ENCODE results near the gene FRYL.
"Not testable (repeated sequence)": the region's sequence is repeated elsewhere in the genome, so short reads cannot be mapped to it uniquely, and the experiment has no call there.

The FRYL gene

GRCh38 chr4:48481581-48481980 lies 298.5 kb downstream of the FRYL start:
- no peak for DNase-seq

GRCh38 chr4:48478273-48478672 lies 301.8 kb downstream of the FRYL start:
- no peak for DNase-seq

DNA sequence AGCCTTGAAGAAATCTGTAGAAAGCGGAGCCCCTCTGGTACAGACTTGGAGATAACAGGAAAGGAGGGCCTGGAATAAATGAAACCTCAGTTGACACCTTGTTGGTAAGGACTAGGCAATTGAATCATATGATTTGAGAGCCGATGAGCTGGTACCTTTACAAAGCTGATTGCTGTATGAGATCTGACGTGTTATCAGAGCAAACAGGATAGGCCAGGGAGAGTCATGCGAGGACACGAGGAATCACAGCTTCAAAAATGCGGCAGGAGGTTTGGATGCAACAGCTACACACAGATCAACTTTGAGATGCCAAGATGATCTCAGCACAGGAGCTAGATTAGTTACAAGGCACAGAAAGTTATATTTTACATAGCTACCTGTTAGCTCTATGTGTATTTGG lies 304.3 kb downstream of the FRYL start:
- no peak for DNase-seq

DNA sequence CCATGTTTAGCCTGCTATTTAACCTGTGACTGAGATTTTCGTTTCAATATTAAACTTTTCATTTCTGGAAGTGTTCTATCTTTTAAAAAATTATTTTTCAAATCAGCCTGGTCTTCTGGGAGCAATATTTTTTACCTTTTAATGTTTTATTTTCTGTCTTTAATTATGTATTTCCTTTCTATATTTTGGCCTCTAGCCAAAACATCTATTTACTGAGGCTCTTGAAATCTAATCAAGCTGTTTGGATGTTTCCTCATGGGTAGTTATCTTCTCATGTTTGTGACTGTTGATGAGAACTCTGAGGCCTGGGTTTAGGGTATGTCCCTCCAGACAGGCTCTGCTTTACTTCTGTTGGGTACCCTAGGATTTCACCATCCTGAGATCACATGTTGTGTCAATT lies 307.3 kb downstream of the FRYL start:
- DNase-seq = no peak

DNA sequence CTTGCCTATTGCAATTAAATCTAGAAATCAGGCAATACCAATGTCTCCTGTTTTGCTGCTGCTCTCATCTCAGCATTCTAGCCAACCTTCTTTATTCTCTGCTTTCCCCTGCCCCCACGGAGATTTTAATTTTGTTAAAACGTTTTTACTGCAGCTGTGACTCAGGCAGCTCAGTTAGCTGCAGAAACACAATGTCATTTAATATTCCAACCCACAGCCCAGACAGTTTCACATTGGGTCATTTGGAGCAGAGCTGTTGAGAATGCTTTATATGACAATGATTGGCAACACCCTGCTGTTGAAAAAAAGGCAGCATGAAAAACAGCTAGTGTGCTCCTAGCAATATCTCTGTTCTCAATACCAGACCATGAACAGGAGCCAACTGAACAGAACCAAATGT lies 309.5 kb downstream of the FRYL start:
- no peak for DNase-seq

DNA sequence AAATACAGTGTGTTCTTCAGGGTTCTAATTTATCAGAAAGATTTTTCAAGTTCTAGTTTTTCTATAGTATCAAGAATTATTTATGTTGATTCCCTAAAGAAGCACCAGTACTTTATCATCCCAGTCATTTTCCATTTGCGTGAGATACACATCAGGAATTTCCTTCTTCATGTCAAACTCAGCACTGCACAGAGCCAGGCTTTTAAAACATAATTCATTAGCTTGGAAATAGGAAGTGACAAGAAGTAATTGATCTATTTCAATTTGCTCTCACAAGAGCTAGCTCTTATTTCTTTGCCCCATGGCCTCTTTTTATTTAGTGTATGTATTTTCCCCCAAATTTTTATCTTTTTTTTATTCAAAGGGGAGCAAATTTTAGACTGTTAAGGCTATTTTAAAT lies 309.9 kb downstream of the FRYL start:
- no peak for DNase-seq

GRCh38 chr4:48467891-48468290 lies 312.2 kb downstream of the FRYL start:
- DNase-seq = no peak

DNA sequence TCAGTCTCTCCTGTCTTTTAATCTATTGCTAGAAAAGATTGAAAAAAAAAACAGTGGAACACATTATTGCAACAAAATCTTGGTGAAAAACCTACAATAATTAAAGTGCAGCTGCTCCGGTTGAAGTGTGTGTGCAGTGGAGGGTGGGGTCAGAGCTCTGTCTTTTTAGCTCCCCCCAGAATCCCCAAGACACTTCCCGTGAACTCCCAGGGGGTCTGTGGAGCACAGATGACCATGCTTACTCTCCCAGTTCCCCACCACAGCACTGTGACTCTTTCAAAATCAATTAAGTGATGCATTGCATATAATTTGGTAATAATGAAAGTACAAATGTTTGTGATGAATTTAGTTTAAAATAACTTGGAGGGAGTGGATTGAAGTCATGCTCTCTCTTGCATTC lies 312.6 kb downstream of the FRYL start:
- DNase-seq = no peak

DNA sequence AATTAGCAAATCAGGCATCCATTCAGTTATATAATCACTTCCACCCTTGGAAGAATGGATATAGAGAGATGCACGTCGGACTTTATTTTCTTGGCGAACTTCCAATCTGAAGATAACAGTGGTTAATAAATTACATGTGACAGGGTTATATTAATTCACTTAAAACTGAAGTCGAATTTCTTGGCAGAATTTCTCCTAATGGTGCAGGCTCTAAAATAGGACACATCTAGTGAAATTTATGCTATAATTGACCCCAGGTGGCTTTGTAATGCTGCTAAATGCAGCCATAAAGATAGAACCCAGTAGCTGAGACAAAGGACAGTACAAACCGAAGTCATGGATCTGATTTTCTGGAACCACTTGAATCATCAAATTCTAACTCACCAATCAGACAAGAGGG lies 317.7 kb downstream of the FRYL start:
- DNase-seq = no peak

- no peak for DNase-seq
These were observed 319.1 kb downstream of the FRYL start for GRCh38 chr4:48461000-48461399.

DNA sequence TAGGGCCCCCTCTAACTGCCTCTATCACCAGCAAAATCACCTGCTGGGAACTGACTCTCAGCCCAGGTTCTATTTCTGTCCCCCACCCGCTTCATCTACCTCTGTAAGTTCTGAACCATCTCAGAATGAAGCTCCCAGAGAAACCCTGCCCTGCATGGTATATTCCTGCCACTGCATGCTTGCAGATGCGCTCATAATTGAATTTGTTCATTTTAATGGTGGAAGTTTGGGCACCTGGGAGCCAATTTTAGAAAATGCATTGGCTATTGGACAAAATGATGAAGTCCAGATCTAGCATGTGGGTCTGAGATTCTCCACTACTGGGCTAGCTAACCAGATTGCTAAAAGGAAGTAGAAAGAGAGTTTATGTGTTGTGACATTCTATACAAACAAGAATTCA lies 325.5 kb downstream of the FRYL start:
- no peak for DNase-seq

DNA sequence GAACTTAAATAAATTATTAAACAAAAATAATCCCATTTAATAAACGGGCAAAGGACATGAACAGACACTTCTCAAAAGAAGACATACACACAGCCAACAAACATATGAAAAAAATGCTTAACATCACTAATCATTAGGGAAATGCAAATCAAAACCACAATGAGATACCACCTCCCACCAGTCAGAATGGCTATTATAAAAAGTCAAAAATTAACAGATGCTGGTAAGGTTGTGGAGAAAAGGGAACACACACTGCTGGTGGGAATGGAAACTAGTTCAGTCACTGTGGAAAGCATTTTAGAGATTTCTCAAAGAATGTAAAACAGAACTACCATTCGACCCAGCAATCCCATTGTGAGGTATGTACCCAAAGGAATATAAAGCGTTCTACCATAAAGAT lies 328.4 kb downstream of the FRYL start:
- DNase-seq = not testable (repeated sequence)

DNA sequence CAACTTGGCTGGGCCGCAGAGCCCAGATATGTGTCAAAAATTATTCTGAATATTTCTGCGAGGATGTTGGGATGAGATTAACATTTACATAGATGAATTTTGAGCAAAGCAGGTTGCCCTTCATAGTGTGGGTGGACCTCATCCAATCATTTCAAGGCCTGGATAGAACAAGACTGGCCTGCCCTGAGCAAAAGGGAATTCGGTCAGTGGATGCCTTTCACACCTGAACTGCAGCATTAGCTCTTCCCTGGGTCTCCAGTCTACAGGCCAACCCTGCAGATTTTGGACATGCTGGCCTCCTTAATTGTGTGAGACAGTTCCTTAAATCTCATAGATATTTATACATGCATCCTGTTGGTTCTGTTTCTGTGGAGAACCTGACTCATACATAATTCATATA lies 329.3 kb downstream of the FRYL start:
- DNase-seq = no peak

DNA sequence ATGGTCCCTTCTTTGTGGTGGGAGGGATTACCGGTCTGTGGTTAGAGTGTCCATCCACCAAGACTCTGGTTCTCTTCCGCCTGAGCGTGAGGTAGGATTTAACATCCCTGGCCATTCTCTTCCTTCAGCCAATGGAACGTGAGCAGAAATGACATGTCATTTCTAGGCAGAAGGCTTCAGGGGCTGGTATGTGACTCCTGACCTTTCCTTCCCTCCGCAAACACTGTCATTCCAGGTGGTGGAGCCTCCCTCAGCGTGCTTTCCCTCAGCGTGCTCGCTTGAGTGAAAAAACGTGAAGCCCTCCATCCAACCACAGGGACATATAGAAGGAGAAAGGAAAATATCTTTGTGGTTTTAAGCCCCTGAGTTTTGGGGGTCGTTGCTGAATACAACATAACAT lies 330.9 kb downstream of the FRYL start:
- DNase-seq = no peak
